ENCODE results near the gene ADAM12.

The ADAM12 gene

DNA sequence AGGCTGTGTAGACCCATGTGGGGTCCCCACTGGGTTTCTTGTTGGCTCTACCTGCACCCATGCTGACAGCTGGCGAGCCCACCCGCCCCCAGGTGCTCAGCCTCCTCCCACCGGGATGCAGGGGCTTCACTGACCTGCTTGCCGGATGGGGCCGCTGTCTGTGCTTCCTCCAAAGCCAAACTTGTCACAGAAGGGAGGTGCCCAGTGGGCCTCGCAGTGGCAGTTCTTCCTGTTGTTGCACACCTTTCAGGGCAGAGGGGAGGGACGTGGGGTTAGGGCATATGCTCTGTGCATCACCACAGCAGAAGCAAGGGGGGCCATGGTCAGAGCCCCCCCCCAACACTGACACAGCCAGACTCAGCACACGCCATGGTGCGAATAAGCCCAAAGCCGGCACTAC, 345.4 kb downstream of the ADAM12 start:
- Histone ChIP-seq H4K20me1 (ENCODE audit: insufficient read depth, low read length, poor library complexity, severe bottlenecking) (no peaks in the 10 kb centered on the region), H3K27me3 (ENCODE audit: insufficient read depth, low read length, poor library complexity, severe bottlenecking) (no peaks in the 10 kb centered on the region), H3K4me1 (ENCODE audit: insufficient read depth, low read length, poor library complexity, severe bottlenecking) (no peaks in the 10 kb centered on the region), H3K79me2 (ENCODE audit: insufficient read depth, low read length) (no peaks in the 10 kb centered on the region), H3K36me3 (ENCODE audit: insufficient read depth, low read length) (no peaks in the 10 kb centered on the region), H2AFZ (ENCODE audit: low read length) (no peak overlapping the region), H3K4me2 (ENCODE audit: low read depth, low read length, poor library complexity, severe bottlenecking) (no peak overlapping the region), H3K9ac (ENCODE audit: low read depth, low read length, poor library complexity, severe bottlenecking) (no peak overlapping the region), H3K9me3 (ENCODE audit: insufficient read depth, low read depth, low read length) (peaks cover 2% of the 10 kb centered on the region; the same call in 1 of the 2 replicates), H3F3A (ENCODE audit: low read depth) (no peaks in the 10 kb centered on the region), H3K4me3 (ENCODE audit: low read length, poor library complexity, severe bottlenecking) (no peak overlapping the region), H3K9me2 (replicated peaks; ENCODE audit: low read depth, low read length) (no peaks in the 10 kb centered on the region)
- TF ChIP-seq CTCF (conservative IDR thresholded peaks at IDR 0.05; ENCODE audit: low read length) (no peak), EZH2phosphoT487 (IDR thresholded peaks at IDR 0.05; ENCODE audit: borderline replicate concordance) (no peak)

GRCh38 chr10:126042354-126042753, 345.9 kb downstream of the ADAM12 start:
- no peaks in the 10 kb centered on the region for H3K36me3 ChIP-seq (ENCODE audit: insufficient read depth, low read length)
- no peak overlapping the region for H3K4me3 ChIP-seq (ENCODE audit: low read length, poor library complexity, severe bottlenecking)
- H3F3A ChIP-seq (ENCODE audit: low read depth), result no peaks in the 10 kb centered on the region
- TF ChIP-seq CTCF (conservative IDR thresholded peaks at IDR 0.05; ENCODE audit: low read length) (no peak), EZH2phosphoT487 (IDR thresholded peaks at IDR 0.05; ENCODE audit: borderline replicate concordance) (no peak)
- no peak overlapping the region for H3K9ac ChIP-seq (ENCODE audit: low read depth, low read length, poor library complexity, severe bottlenecking)
- H3K79me2 ChIP-seq (ENCODE audit: insufficient read depth, low read length), result no peaks in the 10 kb centered on the region
- H3K27me3 ChIP-seq (ENCODE audit: insufficient read depth, low read length, poor library complexity, severe bottlenecking), result no peaks in the 10 kb centered on the region
- H3K9me3 ChIP-seq (ENCODE audit: insufficient read depth, low read depth, low read length), result peaks cover 2% of the 10 kb centered on the region; the same call in 1 of the 2 replicates
- H4K20me1 ChIP-seq (ENCODE audit: insufficient read depth, low read length, poor library complexity, severe bottlenecking), result no peaks in the 10 kb centered on the region
- H2AFZ ChIP-seq (ENCODE audit: low read length), result no peak overlapping the region
- no peaks in the 10 kb centered on the region for H3K4me1 ChIP-seq (ENCODE audit: insufficient read depth, low read length, poor library complexity, severe bottlenecking)
- H3K9me2 ChIP-seq (replicated peaks; ENCODE audit: low read depth, low read length), result no peaks in the 10 kb centered on the region
- H3K4me2 ChIP-seq (ENCODE audit: low read depth, low read length, poor library complexity, severe bottlenecking), result no peak overlapping the region

- H3K36me3 ChIP-seq (ENCODE audit: insufficient read depth, low read length), result no peaks in the 10 kb centered on the region
- no peaks in the 10 kb centered on the region for H3K79me2 ChIP-seq (ENCODE audit: insufficient read depth, low read length)
- no peaks in the 10 kb centered on the region for H4K20me1 ChIP-seq (ENCODE audit: insufficient read depth, low read length, poor library complexity, severe bottlenecking)
- no peaks in the 10 kb centered on the region for H3K4me1 ChIP-seq (ENCODE audit: insufficient read depth, low read length, poor library complexity, severe bottlenecking)
- no peaks in the 10 kb centered on the region for H3K9me2 ChIP-seq (replicated peaks; ENCODE audit: low read depth, low read length)
- H3K9me3 ChIP-seq (ENCODE audit: insufficient read depth, low read depth, low read length), result peaks cover 2% of the 10 kb centered on the region; the same call in 1 of the 2 replicates
- no peak overlapping the region for H3K4me2 ChIP-seq (ENCODE audit: low read depth, low read length, poor library complexity, severe bottlenecking)
- H2AFZ ChIP-seq (ENCODE audit: low read length), result no peak overlapping the region
- TF ChIP-seq CTCF (conservative IDR thresholded peaks at IDR 0.05; ENCODE audit: low read length), result no peak
- no peak for TF ChIP-seq EZH2phosphoT487 (IDR thresholded peaks at IDR 0.05; ENCODE audit: borderline replicate concordance)
- no peaks in the 10 kb centered on the region for H3F3A ChIP-seq (ENCODE audit: low read depth)
- H3K27me3 ChIP-seq (ENCODE audit: insufficient read depth, low read length, poor library complexity, severe bottlenecking), result no peaks in the 10 kb centered on the region
- no peak overlapping the region for H3K4me3 ChIP-seq (ENCODE audit: low read length, poor library complexity, severe bottlenecking)
- H3K9ac ChIP-seq (ENCODE audit: low read depth, low read length, poor library complexity, severe bottlenecking), result no peak overlapping the region
These were observed 346.5 kb downstream of the ADAM12 start for GRCh38 chr10:126041804-126042231.

Data from Loucy (cell line).